Stomach (tissue), 4 donors: ENCODE results near the gene NUMA1.

ENCODE experiments used
- CTCF ChIP-seq, 7 experiments: fragments of 450-650 bp in 4 of 7; fragments of 200-600 bp in 3 of 7; sonication (generic) in 3 of 7; IDR thresholded peaks; one replicate each; pipeline ENCODE4 v1.5.1; 2016 to 2019; ENCODE audit warnings: antibody characterized with exemption in 7 of 7, control low read depth in 2 of 7, mild to moderate bottlenecking in 1 of 7
- EP300 ChIP-seq: sonication (generic); formaldehyde crosslinking; IDR thresholded peaks from one replicate; pipeline ENCODE4 v1.6.1; 2017; ENCODE audit warnings: antibody characterized with exemption
- POLR2AphosphoS5 ChIP-seq, 3 donors: sonication (generic); formaldehyde crosslinking; IDR thresholded peaks; one replicate each; pipeline ENCODE4 v1.6.1; 2016; ENCODE audit warnings: antibody characterized with exemption in 3 of 3

- TF ChIP-seq CTCF (IDR thresholded peaks at IDR 0.05) (no peak), POLR2AphosphoS5 (IDR thresholded peaks at IDR 0.05) (no peak), EP300 (no peak)
Measured at GRCh38 chr11:72026090-72026489, 54.3 kb downstream of the NUMA1 start.
